ENCODE data around the gene ADAM11. TPM values are rescaled to one million over a fixed set of nuclear protein-coding genes. Genes with fewer than 3 reads are reported as not detected.

The ADAM11 gene
- total RNA-seq, 1 donor from 2014 or later: 0.43 TPM

DNA sequence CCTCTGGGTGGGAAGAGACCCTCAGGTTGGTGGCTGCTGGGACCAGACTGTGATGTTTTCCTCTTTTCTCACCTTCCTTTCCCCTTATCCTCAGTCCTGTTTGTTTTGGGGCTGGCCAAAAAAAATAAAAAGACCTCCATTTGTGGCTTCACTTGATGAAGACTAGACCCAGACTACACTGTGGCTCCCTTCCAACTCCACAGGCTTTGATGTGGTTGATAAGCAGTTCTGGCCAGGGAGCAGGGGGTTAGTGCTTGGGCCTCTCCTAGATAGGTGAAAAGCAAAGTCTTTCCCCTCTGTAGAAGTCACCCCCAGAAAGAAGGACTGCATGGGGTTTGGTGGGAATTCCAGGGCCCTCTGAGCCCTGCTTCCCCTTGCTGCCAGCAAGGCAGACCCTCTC lies 11.2 kb upstream of the ADAM11 start:
- no peak overlapping the region for H3K4me3 ChIP-seq
- DNase-seq (no peak), ATAC-seq (no peak)
- TF ChIP-seq, protein P1, sequence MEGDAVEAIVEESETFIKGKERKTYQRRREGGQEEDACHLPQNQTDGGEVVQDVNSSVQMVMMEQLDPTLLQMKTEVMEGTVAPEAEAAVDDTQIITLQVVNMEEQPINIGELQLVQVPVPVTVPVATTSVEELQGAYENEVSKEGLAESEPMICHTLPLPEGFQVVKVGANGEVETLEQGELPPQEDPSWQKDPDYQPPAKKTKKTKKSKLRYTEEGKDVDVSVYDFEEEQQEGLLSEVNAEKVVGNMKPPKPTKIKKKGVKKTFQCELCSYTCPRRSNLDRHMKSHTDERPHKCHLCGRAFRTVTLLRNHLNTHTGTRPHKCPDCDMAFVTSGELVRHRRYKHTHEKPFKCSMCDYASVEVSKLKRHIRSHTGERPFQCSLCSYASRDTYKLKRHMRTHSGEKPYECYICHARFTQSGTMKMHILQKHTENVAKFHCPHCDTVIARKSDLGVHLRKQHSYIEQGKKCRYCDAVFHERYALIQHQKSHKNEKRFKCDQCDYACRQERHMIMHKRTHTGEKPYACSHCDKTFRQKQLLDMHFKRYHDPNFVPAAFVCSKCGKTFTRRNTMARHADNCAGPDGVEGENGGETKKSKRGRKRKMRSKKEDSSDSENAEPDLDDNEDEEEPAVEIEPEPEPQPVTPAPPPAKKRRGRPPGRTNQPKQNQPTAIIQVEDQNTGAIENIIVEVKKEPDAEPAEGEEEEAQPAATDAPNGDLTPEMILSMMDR (IDR thresholded peaks at IDR 0.05): no peak
- intact Hi-C loops (cut with DNase I): no loop called here
- no peaks in the 10 kb centered on the region for H3K9me3 ChIP-seq
- no peaks in the 10 kb centered on the region for H3K27me3 ChIP-seq
- no peaks in the 10 kb centered on the region for H3K36me3 ChIP-seq
- H3K27ac ChIP-seq: no peak overlapping the region
- H3K4me1 ChIP-seq: no peaks in the 10 kb centered on the region

- no peak for ATAC-seq
- H3K4me3 ChIP-seq: no peak overlapping the region
- TF ChIP-seq, protein P1 (IDR thresholded peaks at IDR 0.05): no peak
- H3K36me3 ChIP-seq: no peaks in the 10 kb centered on the region
- DNase-seq: no peak
- no peak overlapping the region for H3K27ac ChIP-seq
- H3K27me3 ChIP-seq: no peaks in the 10 kb centered on the region
- H3K4me1 ChIP-seq: no peaks in the 10 kb centered on the region
- intact Hi-C loops (cut with DNase I): no loop called here
- no peaks in the 10 kb centered on the region for H3K9me3 ChIP-seq
Measured at GRCh38 chr17:44749076-44749979, 9.5 kb upstream of the ADAM11 start.

- TF ChIP-seq, protein P1 (IDR thresholded peaks at IDR 0.05): no peak
- no peak for DNase-seq
- Histone ChIP-seq H3K36me3 (no peaks in the 10 kb centered on the region), H3K4me3 (no peak overlapping the region), H3K27ac (no peak overlapping the region), H3K4me1 (no peaks in the 10 kb centered on the region), H3K27me3 (no peaks in the 10 kb centered on the region), H3K9me3 (no peaks in the 10 kb centered on the region)
- intact Hi-C loops (cut with DNase I): no loop called here
- no peak for ATAC-seq
Measured at GRCh38 chr17:44749980-44750318, 8.8 kb upstream of the ADAM11 start.

DNA sequence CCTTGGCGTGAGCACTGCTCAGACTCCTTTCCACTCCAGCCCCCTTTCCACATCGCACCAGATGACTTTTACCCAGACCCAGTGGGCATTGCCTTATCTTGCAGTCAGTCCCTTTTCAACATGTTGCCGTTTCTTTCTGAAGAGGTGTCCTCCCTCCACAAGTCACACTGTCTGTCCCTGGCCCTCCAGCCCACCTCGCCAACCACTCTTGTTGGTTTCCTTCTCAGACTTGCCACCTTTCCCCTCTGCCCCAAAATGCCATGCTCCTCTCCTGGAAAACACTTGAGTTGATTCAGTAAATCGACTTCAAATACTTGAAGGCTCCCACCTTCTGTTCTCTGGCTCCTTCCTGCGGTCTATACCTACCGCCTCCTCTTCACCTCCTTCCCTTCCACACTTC lies 7.5 kb upstream of the ADAM11 start:
- H3K27me3 ChIP-seq: no peaks in the 10 kb centered on the region
- intact Hi-C loops (cut with DNase I): no loop called here
- H3K4me1 ChIP-seq: no peaks in the 10 kb centered on the region
- no peak overlapping the region for H3K27ac ChIP-seq
- H3K36me3 ChIP-seq: no peaks in the 10 kb centered on the region
- TF ChIP-seq, protein P1 (IDR thresholded peaks at IDR 0.05): no peak
- DNase-seq: no peak
- no peak for ATAC-seq
- H3K9me3 ChIP-seq: no peaks in the 10 kb centered on the region
- H3K4me3 ChIP-seq: no peak overlapping the region

DNA sequence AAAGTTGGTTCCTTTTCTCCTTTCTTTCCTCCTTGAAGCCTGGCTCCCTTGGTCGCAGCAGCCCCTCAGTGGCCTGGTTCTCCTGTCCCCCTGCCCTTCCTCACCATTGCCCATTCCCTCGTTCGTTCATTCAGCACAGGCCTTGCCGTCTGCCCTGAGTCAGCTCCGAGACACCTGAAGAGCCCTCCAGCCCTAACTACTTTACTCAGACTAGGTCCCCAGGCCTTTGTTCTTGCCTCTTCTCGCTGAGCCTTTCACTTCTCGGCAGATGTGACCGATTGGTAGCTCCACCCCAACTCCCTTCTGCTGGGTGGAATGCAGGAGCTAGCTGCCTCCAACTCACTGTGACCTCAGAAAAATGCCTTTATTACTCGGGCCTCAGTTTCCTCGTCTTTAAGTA lies 7.0 kb upstream of the ADAM11 start:
- Histone ChIP-seq H3K36me3 (no peaks in the 10 kb centered on the region), H3K4me1 (no peaks in the 10 kb centered on the region), H3K27ac (no peak overlapping the region), H3K4me3 (no peak overlapping the region), H3K9me3 (no peaks in the 10 kb centered on the region), H3K27me3 (no peaks in the 10 kb centered on the region)
- no peak for DNase-seq
- TF ChIP-seq, protein P1 (IDR thresholded peaks at IDR 0.05): no peak
- intact Hi-C loops (cut with DNase I): no loop called here
- no peak for ATAC-seq
